Caco-2 (cell line): ENCODE measurements around the gene CDCA7. TPM values are rescaled to one million over a fixed set of nuclear protein-coding genes. Genes with fewer than 3 reads are reported as not detected.

Experiments
- BruUV-seq: library from RNA; stranded (reverse); fragments of 400-500 nt; replicated peaks from 2 replicates; lab custom pipeline; 2021; lab: Mats Ljungman, UMichigan
- CTCF ChIA-PET: fragments of 300-600 bp; sonication (Branson Sonifier 250); formaldehyde crosslinking; loops from one replicate; lab custom pipeline; 2022; ENCODE audit warnings: antibody characterized with exemption; lab: Charles Lee
- POLR2A ChIA-PET: fragments of 300-600 bp; sonication (Branson Sonifier 250); formaldehyde crosslinking; loops from one replicate; lab custom pipeline; 2022; ENCODE audit warnings: antibody characterized with exemption; lab: Charles Lee
- DNase-seq, 2 experiments: peaks; one replicate each; pipeline versions ENCODE4 v3.0.0 to v3.0.0-alpha.2; 2020 to 2022
- H3K27me3 ChIP-seq: replicated peaks from 2 replicates; pipeline ENCODE4 v1.6.0; 2011; ENCODE audit warnings: low read length; ENCODE audit not compliant: control insufficient read depth, insufficient read depth
- H3K36me3 ChIP-seq: 2 replicates; pipeline ENCODE4 v1.5.1; 2011; ENCODE audit warnings: low read length; ENCODE audit not compliant: control insufficient read depth, insufficient read depth
- H3K4me1 ChIP-seq: fragments of 250-450 bp; sonication (Bioruptor Pico); 2 replicates; pipeline ENCODE4 v1.5.1; 2020; ENCODE audit warnings: mild to moderate bottlenecking
- H3K4me3 ChIP-seq: 2 replicates; pipeline ENCODE4 v1.5.1; 2011; ENCODE audit warnings: low read depth, mild to moderate bottlenecking, control low read depth, low read length
- H3K9me3 ChIP-seq: fragments of 250-450 bp; sonication (Bioruptor Pico); 2 replicates; pipeline ENCODE4 v1.5.1; 2020; ENCODE audit warnings: mild to moderate bottlenecking, moderate library complexity
- H3K27ac Mint-ChIP-seq: one replicate; pipeline ENCODE4 v1.8.0; 2022; ENCODE audit warnings: mixed read lengths; ENCODE audit not compliant: unreplicated experiment
- H3K27me3 Mint-ChIP-seq: one replicate; pipeline ENCODE4 v1.8.0; 2022; ENCODE audit warnings: mixed read lengths; ENCODE audit not compliant: insufficient read depth, unreplicated experiment
- H3K36me3 Mint-ChIP-seq: one replicate; pipeline ENCODE4 v1.8.0; 2022; ENCODE audit warnings: mild to moderate bottlenecking, mixed read lengths; ENCODE audit not compliant: insufficient read depth, unreplicated experiment
- H3K4me1 Mint-ChIP-seq: one replicate; pipeline ENCODE4 v1.8.0; 2022; ENCODE audit warnings: low read depth, mixed read lengths; ENCODE audit not compliant: unreplicated experiment
- H3K4me3 Mint-ChIP-seq: one replicate; pipeline ENCODE4 v1.8.0; 2022; ENCODE audit warnings: mild to moderate bottlenecking, moderate library complexity, mixed read lengths; ENCODE audit not compliant: unreplicated experiment
- H3K9me3 Mint-ChIP-seq: one replicate; pipeline ENCODE4 v1.8.0; 2022; ENCODE audit warnings: mixed read lengths; ENCODE audit not compliant: unreplicated experiment
- intact Hi-C: fragments of 100-400 bp; cut with micrococcal nuclease; formaldehyde crosslinking; loops from one replicate; pipeline ENCODE4 v1.10.0; 2022; ENCODE audit not compliant: unreplicated experiment
- total RNA-seq: library from RNA; stranded (reverse); gene quantifications from 2 replicates; pipeline ENCODE4 v1.2.3, GENCODE V29; 2022
- TF ChIP-seq, protein P1 (sequence below), 2 experiments: fragments of 200-600 bp in 1 of 2; IDR thresholded peaks; 1 replicate in 1 of 2; 2 replicates in 1 of 2; pipeline versions ENCODE4 v1.5.1 to v1.8.0; 2011 to 2022; ENCODE audit warnings: antibody characterized with exemption in 1 of 2, control low read depth in 1 of 2, inconsistent platforms in 1 of 2, low read depth in 1 of 2, low read length in 1 of 2, mild to moderate bottlenecking in 1 of 2, moderate library complexity in 1 of 2; ENCODE audit not compliant: insufficient read depth in 1 of 2, severe bottlenecking in 1 of 2, unreplicated experiment in 1 of 2

Gene CDCA7
- total RNA-seq, 1 experiment from 2014 or later = 58.1 TPM

DNA sequence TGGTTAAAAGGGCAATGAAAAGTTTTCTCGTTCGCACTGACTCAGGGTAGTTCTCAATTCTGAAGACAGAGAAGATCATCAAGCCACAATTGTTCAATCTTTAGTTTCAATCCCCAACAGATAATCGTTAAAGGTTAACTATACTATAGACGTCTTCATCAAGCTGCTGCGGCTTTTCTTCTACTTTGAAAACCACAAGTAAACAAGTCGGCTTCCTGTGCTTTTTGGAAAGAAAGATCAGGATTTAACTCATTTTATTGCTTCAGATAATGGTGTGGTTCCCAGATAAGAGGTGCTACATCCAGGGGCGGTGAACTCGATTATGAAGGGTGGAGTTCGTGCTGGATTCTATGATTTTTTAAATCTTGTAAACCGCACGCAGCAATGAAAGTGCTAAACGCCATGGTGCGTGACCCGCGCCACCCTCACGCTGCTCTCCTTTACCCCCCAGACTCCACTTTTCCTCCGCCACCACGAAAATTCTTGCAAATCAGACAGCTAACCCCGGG is 545 bp upstream of the CDCA7 start:
- intact Hi-C loops = loop anchor here (1.0 kb wide), 1 partner anchor 68 kb away; no protein-coding TSS in a partner anchor
- CTCF ChIA-PET = interaction anchor here (0.6 kb wide), 1 partner anchor 68 kb away, joined by 3 read pairs; no protein-coding TSS in a partner anchor
- H3K36me3 ChIP-seq = no peaks in the 10 kb centered on the region
- H3K4me1 ChIP-seq = peaks cover 22% of the 10 kb centered on the region
- Mint-ChIP-seq H3K4me1 (peaks cover 29% of the 10 kb centered on the region), H3K27me3 (no peaks in the 10 kb centered on the region), H3K4me3 (peak overlapping the region; percentile 96), H3K27ac (peak overlapping the region; percentile 97), H3K9me3 (peaks cover 10% of the 10 kb centered on the region), H3K36me3 (peaks cover 24% of the 10 kb centered on the region)
- peak in 1 of 2 experiments; percentile 78 for DNase-seq
- H3K27me3 ChIP-seq = no peaks in the 10 kb centered on the region
- TF ChIP-seq, protein P1, sequence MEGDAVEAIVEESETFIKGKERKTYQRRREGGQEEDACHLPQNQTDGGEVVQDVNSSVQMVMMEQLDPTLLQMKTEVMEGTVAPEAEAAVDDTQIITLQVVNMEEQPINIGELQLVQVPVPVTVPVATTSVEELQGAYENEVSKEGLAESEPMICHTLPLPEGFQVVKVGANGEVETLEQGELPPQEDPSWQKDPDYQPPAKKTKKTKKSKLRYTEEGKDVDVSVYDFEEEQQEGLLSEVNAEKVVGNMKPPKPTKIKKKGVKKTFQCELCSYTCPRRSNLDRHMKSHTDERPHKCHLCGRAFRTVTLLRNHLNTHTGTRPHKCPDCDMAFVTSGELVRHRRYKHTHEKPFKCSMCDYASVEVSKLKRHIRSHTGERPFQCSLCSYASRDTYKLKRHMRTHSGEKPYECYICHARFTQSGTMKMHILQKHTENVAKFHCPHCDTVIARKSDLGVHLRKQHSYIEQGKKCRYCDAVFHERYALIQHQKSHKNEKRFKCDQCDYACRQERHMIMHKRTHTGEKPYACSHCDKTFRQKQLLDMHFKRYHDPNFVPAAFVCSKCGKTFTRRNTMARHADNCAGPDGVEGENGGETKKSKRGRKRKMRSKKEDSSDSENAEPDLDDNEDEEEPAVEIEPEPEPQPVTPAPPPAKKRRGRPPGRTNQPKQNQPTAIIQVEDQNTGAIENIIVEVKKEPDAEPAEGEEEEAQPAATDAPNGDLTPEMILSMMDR (IDR thresholded peaks at IDR 0.05; ENCODE audit: insufficient read depth in 1 of 2, low read depth in 1 of 2, low read length in 1 of 2, severe bottlenecking in 1 of 2, unreplicated experiment in 1 of 2) = no peak
- TSS peak; percentile 93 for BruUV-seq
- no peaks in the 10 kb centered on the region for H3K9me3 ChIP-seq
- H3K4me3 ChIP-seq = peak overlapping the region; percentile 95
- POLR2A ChIA-PET = no interaction called here

DNA sequence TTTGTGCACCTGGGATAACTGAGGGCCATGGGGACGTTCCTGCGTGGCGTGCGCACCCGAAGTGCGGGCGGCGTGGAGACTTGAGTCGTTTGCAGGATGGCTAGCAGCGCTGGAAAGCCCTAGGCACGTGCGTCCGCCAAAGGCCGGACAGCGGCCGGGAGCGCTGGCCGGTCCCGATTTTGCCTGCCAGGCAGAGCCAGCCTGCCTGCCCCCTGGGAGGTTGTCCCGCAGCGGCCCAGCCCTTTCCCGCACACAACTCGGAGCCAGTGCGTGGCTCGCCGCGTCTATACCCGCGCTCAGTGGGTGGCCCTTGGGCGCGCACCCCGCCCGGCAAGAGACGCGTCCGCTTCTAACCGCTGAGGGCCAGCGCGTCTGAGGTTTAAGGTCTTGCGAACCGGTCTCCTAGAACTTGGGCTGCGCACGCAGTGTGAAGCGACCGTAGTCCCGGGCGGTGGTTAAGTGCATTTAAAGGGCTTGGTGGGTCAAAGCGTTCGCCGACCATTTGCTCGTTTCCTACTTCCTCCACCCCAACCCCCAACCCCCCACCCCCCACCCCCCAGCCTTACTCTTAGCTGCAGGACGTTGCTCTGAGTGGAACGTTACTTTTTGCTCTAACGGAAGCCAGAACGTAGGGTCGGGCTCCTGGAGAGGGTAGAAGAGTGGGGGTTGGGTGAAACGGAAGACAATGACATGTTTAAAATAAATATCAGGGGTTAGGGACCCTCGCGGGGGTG is 627 bp downstream of the CDCA7 start:
- TF ChIP-seq, protein P1 (IDR thresholded peaks at IDR 0.05; ENCODE audit: insufficient read depth in 1 of 2, low read depth in 1 of 2, low read length in 1 of 2, severe bottlenecking in 1 of 2, unreplicated experiment in 1 of 2) = no peak
- H3K9me3 Mint-ChIP-seq = peaks cover 7% of the 10 kb centered on the region
- no TSS peak for BruUV-seq
- H3K4me3 Mint-ChIP-seq = peak overlapping the region; percentile 96
- H3K36me3 ChIP-seq = no peaks in the 10 kb centered on the region
- intact Hi-C loops = loop anchor here (1.0 kb wide), 1 partner anchor 328 kb away; no protein-coding TSS in a partner anchor
- peaks cover 35% of the 10 kb centered on the region for H3K36me3 Mint-ChIP-seq
- DNase-seq = peak; percentile 59 to 63
- H3K27me3 Mint-ChIP-seq = no peaks in the 10 kb centered on the region
- peaks cover 22% of the 10 kb centered on the region for H3K4me1 ChIP-seq
- POLR2A ChIA-PET = no interaction called here
- no peaks in the 10 kb centered on the region for H3K27me3 ChIP-seq
- H3K4me3 ChIP-seq = peak overlapping the region; percentile 95
- H3K9me3 ChIP-seq = no peaks in the 10 kb centered on the region
- CTCF ChIA-PET = interaction anchor here (0.9 kb wide), 1 partner anchor 94 kb away, joined by 8 read pairs; no protein-coding TSS in a partner anchor
- peaks cover 29% of the 10 kb centered on the region for H3K4me1 Mint-ChIP-seq
- peak overlapping the region; percentile 97 for H3K27ac Mint-ChIP-seq

DNA sequence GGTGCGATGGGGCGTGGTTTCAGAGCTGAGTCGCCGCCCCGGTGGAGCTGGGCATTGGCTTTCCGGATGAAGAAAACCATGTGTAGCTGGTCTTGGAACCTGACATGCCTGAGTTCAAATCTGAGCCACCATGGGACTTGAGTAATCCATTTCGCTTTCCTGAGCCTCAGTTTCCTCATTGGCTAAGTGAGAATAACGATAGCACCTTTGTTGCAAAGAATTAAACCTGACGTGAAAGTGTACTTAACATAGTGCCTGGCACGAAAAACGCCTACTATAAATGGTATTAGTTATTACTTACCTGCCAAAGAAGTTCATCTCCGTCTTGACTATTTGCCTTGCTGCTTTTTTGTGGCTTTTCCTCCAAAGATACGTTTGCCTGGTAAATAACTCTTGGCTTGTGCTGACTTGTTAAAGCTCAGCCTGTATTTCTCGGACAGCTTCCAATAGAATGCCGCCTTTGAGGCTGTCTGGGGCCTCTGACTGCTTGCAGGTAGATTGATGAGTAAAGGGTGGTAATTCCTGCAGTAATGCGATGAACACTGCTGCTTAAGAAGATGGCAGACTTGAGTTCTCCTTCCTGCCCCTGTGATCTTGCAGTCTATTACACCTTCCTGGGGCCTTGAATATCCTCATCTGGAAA is 1.3 kb downstream of the CDCA7 start:
- peaks cover 40% of the 10 kb centered on the region for H3K36me3 Mint-ChIP-seq
- peak overlapping the region; percentile 97 for H3K27ac Mint-ChIP-seq
- H3K27me3 ChIP-seq = no peaks in the 10 kb centered on the region
- peaks cover 29% of the 10 kb centered on the region for H3K4me1 Mint-ChIP-seq
- TF ChIP-seq, protein P1 (IDR thresholded peaks at IDR 0.05; ENCODE audit: insufficient read depth in 1 of 2, low read depth in 1 of 2, low read length in 1 of 2, severe bottlenecking in 1 of 2, unreplicated experiment in 1 of 2) = no peak
- H3K36me3 ChIP-seq = no peaks in the 10 kb centered on the region
- TSS peak; percentile 51 for BruUV-seq
- POLR2A ChIA-PET = interaction anchor here (0.5 kb wide), 1 partner anchor 981 kb away, joined by 3 read pairs; no protein-coding TSS in a partner anchor
- H3K4me1 ChIP-seq = peaks cover 22% of the 10 kb centered on the region
- intact Hi-C loops = loop anchor here (1.0 kb wide), 1 partner anchor 329 kb away; no protein-coding TSS in a partner anchor
- H3K9me3 ChIP-seq = no peaks in the 10 kb centered on the region
- H3K4me3 ChIP-seq = peak overlapping the region; percentile 95
- CTCF ChIA-PET = interaction anchor here (0.9 kb wide), 1 partner anchor 93 kb away, joined by 8 read pairs; no protein-coding TSS in a partner anchor
- peak in 1 of 2 experiments; percentile 40 for DNase-seq
- H3K4me3 Mint-ChIP-seq = peak overlapping the region; percentile 96
- H3K27me3 Mint-ChIP-seq = no peaks in the 10 kb centered on the region
- peaks cover under 1% of the 10 kb centered on the region for H3K9me3 Mint-ChIP-seq
